Measurements from ENCODE around the gene CBX6. TPM values are rescaled to one million over a fixed set of nuclear protein-coding genes. Genes with fewer than 3 reads are reported as not detected.

The CBX6 gene
- total and polyA plus RNA-seq, 2 of the 8 experiments (the other 6 are each of a cell fraction or from before 2014, with no cell fraction given) = 10.6 to 27.5 TPM

DNA sequence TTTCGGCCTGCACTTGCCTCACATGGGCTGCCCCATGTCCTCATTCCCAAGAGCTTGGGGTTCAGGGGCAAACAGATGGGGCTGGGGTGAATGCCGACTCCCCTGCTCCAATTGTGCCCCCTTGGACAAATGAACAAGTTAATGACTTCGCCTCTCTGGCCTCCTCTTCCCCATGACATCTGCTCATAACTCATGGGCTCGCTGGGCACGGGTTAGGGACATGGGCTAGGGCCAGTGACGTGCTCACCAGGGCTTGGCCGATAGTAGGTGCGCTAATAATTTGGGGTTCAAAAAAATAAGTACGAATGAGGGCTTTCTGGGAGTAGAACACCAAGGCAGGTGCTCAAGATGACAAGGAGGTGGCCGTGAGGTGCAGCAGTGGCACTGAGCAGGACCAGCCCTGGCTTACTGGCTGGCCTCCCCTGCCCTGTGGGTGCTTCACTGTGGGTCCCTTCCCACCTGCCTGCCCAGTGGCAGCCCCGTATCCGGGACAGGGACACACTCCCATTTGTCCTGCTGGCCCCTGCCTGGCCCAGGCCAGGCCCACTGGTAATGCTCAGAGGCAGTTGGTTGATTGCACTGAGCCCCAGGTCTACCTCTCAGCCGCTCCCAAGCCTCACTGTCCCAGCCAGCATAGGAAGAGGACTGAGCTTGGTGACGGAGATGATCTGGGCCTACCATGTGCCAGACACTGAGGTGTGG lies 12.3 kb downstream of the CBX6 start:
- Histone ChIP-seq H3K9ac (replicated peaks in 1 of 4; ENCODE audit: extremely low read depth in 1 of 4, low read depth in 3 of 4, low read length in 3 of 4) (no peak overlapping the region), H3K23ac (ENCODE audit: insufficient read length) (no peak overlapping the region), H3K4me2 (ENCODE audit: insufficient read depth in 1 of 2, low read depth in 2 of 2, low read length in 2 of 2) (peak overlapping the region in 1 of 2 experiments; percentile 35; a peak in 1 of 4 replicates), H4K20me1 (replicated peaks in 1 of 2; ENCODE audit: control insufficient read depth in 1 of 2, insufficient read depth in 2 of 2, low read length in 2 of 2) (peaks cover 8 to 12% of the 10 kb centered on the region in 2 experiments), H3K9me3 (ENCODE audit: insufficient read depth in 2 of 2, low read depth in 1 of 2, low read length in 1 of 2) (no peaks in the 10 kb centered on the region), H3K18ac (ENCODE audit: extremely low read depth, low read length) (no peak overlapping the region), H3K27me3 (replicated peaks in 1 of 4; ENCODE audit: control insufficient read depth in 3 of 4, extremely low read depth in 1 of 4, insufficient read depth in 3 of 4, low read length in 3 of 4) (peaks cover 0 to 3% (median 0%) of the 10 kb centered on the region in 4 experiments; a peak in 1 of 7 replicates), H3K4me1 (replicated peaks in 1 of 4; ENCODE audit: control insufficient read depth in 3 of 4, insufficient read depth in 4 of 4, low read length in 3 of 4) (peaks cover 0 to 31% (median 22%) of the 10 kb centered on the region in 4 experiments; a peak in 6 of 7 replicates), H3K4ac (replicated peaks; ENCODE audit: insufficient read length, low read depth, low read length) (no peak overlapping the region), H4K5ac (ENCODE audit: insufficient read length, low read depth, low read length) (no peak overlapping the region), H2AK5ac (ENCODE audit: low read depth, low read length) (peak overlapping the region; percentile 80; the same call in 1 of the 2 replicates), H2BK12ac (ENCODE audit: low read depth, low read length) (peak overlapping the region; percentile 22; the same call in 1 of the 2 replicates), H3K23me2 (ENCODE audit: low read depth, low read length) (no peaks in the 10 kb centered on the region), H2BK120ac (replicated peaks; ENCODE audit: low read depth, low read length) (no peak overlapping the region), H2AFZ (ENCODE audit: low read length) (no peak overlapping the region), H4K91ac (replicated peaks; ENCODE audit: insufficient read length, low read length) (no peak overlapping the region), H3K27ac (ENCODE audit: low read depth, low read length) (no peak overlapping the region), H4K8ac (ENCODE audit: extremely low read depth, insufficient read depth, low read length) (no peak overlapping the region; the same call in 1 of the 2 replicates), H3K79me2 (ENCODE audit: control insufficient read depth in 1 of 2, insufficient read depth in 2 of 2, low read length in 2 of 2) (no peaks in the 10 kb centered on the region), H3K4me3 (ENCODE audit: extremely low read depth in 1 of 4, insufficient read depth in 2 of 4, low read depth in 3 of 4, low read length in 4 of 4) (no peak overlapping the region), H2BK5ac (ENCODE audit: low read depth, low read length) (no peak overlapping the region; the same call in 1 of the 2 replicates), H3K14ac (ENCODE audit: insufficient read length) (no peak overlapping the region), H3K36me3 (ENCODE audit: control insufficient read depth in 2 of 4, insufficient read depth in 4 of 4, low read length in 3 of 4) (no peaks in the 10 kb centered on the region; a peak in 1 of 8 replicates), H3K79me1 (ENCODE audit: low read depth, low read length) (no peaks in the 10 kb centered on the region), H2BK20ac (ENCODE audit: low read length) (no peak overlapping the region), H3K56ac (replicated peaks; ENCODE audit: insufficient read length, low read depth, low read length) (no peak overlapping the region), H2BK15ac (ENCODE audit: low read length) (peak overlapping the region; percentile 13; the same call in 1 of the 2 replicates)
- 85% methylated on average over 13 of the region's 14 CpGs; no CpG with 5 or more reads in 1 of the 2 experiments for WGBS, 2 experiments (ENCODE audit: extremely low coverage in 1 of 2, insufficient coverage in 1 of 2, insufficient read length in 1 of 2, insufficient replicate concordance in 2 of 2, low coverage in 1 of 2, low lambda C conversion rate in 2 of 2, missing lambda C conversion rate in 1 of 2)
- FAIRE-seq = no peak
- no peak for DNase-seq (ENCODE audit: low read depth in 1 of 2, low spot score in 2 of 2)
- CTCF ChIA-PET (ENCODE audit: partially characterized antibody) = interaction anchor here (1.3 to 5.2 kb wide), 5 partner anchors 9 to 91 kb away, joined by 3 to 35 read pairs (median 14); no protein-coding TSS in a partner anchor
- POLR2A ChIA-PET (ENCODE audit: partially characterized antibody) = interaction anchor here (0.5 to 1.3 kb wide), 3 partner anchors 12 to 455 kb away, joined by 3 to 4 read pairs (median 3); no protein-coding TSS in a partner anchor
- TF ChIP-seq CHD2 (IDR thresholded peaks at IDR 0.05; ENCODE audit: low read length) = no peak
- no peak for TF ChIP-seq SP4 (IDR thresholded peaks at IDR 0.05; ENCODE audit: low read length)
- no peak for TF ChIP-seq BRCA1 (IDR thresholded peaks at IDR 0.05; ENCODE audit: low read depth, low read length)
- no peak for TF ChIP-seq NRF1 (IDR thresholded peaks at IDR 0.05; ENCODE audit: low read depth, low read length)
